DND-41 (cell line): ENCODE data around the gene LY86.
A peak's percentile ranks its signal among the peaks of the same experiment; 100 is the strongest.
"Not testable (repeated sequence)": the region's sequence is repeated elsewhere in the genome, so short reads cannot be mapped to it uniquely, and the experiment has no call there.

Source experiments
- ATAC-seq: fragments of 200-7000 bp; cut with Tn5 transposase; 3 replicates; pipeline ENCODE4 v1.9.1; 2021; ENCODE audit warnings: low read depth; ENCODE audit not compliant: insufficient read depth
- DNase-seq: peaks from one replicate; pipeline ENCODE4 v3.0.0-alpha.2; 2020
- H2AFZ ChIP-seq: 2 replicates; pipeline ENCODE4 v1.6.0; 2012; ENCODE audit warnings: low read depth, low read length
- H3K27ac ChIP-seq: 2 replicates; pipeline ENCODE4 v1.5.1; 2012; ENCODE audit warnings: low read length, inconsistent platforms
- H3K27me3 ChIP-seq: fragments of 200-600 bp; sonication (generic); 2 replicates; pipeline ENCODE4 v1.6.0; 2012; ENCODE audit warnings: low read length, mild to moderate bottlenecking, inconsistent platforms; ENCODE audit not compliant: insufficient read depth, poor library complexity
- H3K36me3 ChIP-seq: 2 replicates; pipeline ENCODE4 v1.5.1; 2012; ENCODE audit warnings: low read length, inconsistent platforms; ENCODE audit not compliant: insufficient read depth
- H3K4me1 ChIP-seq: 2 replicates; pipeline ENCODE4 v1.5.1; 2012; ENCODE audit warnings: mild to moderate bottlenecking, low read length; ENCODE audit not compliant: insufficient read depth
- H3K4me2 ChIP-seq: 2 replicates; pipeline ENCODE4 v1.6.0; 2012; ENCODE audit warnings: mild to moderate bottlenecking, moderate library complexity, low read length, inconsistent platforms; ENCODE audit not compliant: insufficient read depth
- H3K4me3 ChIP-seq, 2 experiments: fragments of 200-600 bp in 1 of 2; shearing (Covaris generic) in 1 of 2; 2 replicates each; pipeline ENCODE4 v1.5.1; 2012 to 2016; ENCODE audit warnings: inconsistent platforms in 2 of 2, low read length in 2 of 2, mild to moderate bottlenecking in 2 of 2, low read depth in 1 of 2, moderate library complexity in 1 of 2
- H3K79me2 ChIP-seq: 2 replicates; pipeline ENCODE4 v1.6.0; 2012; ENCODE audit warnings: low read length, inconsistent platforms; ENCODE audit not compliant: insufficient read depth
- H3K9ac ChIP-seq: 2 replicates; pipeline ENCODE4 v1.6.0; 2012; ENCODE audit warnings: low read depth, mild to moderate bottlenecking, inconsistent platforms, low read length, moderate library complexity
- H3K9me3 ChIP-seq: 2 replicates; pipeline ENCODE4 v1.5.1; 2012; ENCODE audit warnings: low read length, moderate library complexity, mild to moderate bottlenecking, inconsistent platforms; ENCODE audit not compliant: insufficient read depth, severe bottlenecking
- H4K20me1 ChIP-seq: 2 replicates; pipeline ENCODE4 v1.6.0; 2012; ENCODE audit warnings: low read length; ENCODE audit not compliant: insufficient read depth
- CTCF ChIP-seq: IDR thresholded peaks from 2 replicates; pipeline ENCODE4 v1.5.1; 2012; ENCODE audit warnings: borderline replicate concordance, low read length, moderate library complexity, mild to moderate bottlenecking; ENCODE audit not compliant: poor library complexity, severe bottlenecking; ENCODE audit errors: extremely low read depth
- EZH2 ChIP-seq: IDR thresholded peaks from 3 replicates; pipeline ENCODE4 v1.6.1; 2012; ENCODE audit warnings: borderline replicate concordance, low read depth, mild to moderate bottlenecking, moderate library complexity, low read length, inconsistent platforms; ENCODE audit not compliant: severe bottlenecking

LY86 gene

GRCh38 chr6:6665555-6666243 lies 77.2 kb downstream of the LY86 start:
- Histone ChIP-seq H3K79me2 (no peaks in the 10 kb centered on the region), H4K20me1 (no peaks in the 10 kb centered on the region), H3K9me3 (no peaks in the 10 kb centered on the region), H3K4me1 (peaks cover 11% of the 10 kb centered on the region), H2AFZ (no peak overlapping the region), H3K27me3 (no peaks in the 10 kb centered on the region), H3K36me3 (no peaks in the 10 kb centered on the region), H3K27ac (no peak overlapping the region), H3K9ac (no peak overlapping the region), H3K4me3 (no peak overlapping the region), H3K4me2 (no peak overlapping the region)
- DNase-seq (no peak), ATAC-seq (no peak)
- TF ChIP-seq EZH2 = no peak
- TF ChIP-seq CTCF = no peak

- H3K9ac ChIP-seq, H3K36me3 ChIP-seq, H4K20me1 ChIP-seq, H3K27me3 ChIP-seq, ATAC-seq, H3K4me3 ChIP-seq, H3K79me2 ChIP-seq, H3K9me3 ChIP-seq, H3K4me2 ChIP-seq, H3K27ac ChIP-seq, H3K4me1 ChIP-seq, H2AFZ ChIP-seq, DNase-seq: not testable (repeated sequence)
Measured at GRCh38 chr6:6670150-6670549, 81.6 kb downstream of the LY86 start.

DNA sequence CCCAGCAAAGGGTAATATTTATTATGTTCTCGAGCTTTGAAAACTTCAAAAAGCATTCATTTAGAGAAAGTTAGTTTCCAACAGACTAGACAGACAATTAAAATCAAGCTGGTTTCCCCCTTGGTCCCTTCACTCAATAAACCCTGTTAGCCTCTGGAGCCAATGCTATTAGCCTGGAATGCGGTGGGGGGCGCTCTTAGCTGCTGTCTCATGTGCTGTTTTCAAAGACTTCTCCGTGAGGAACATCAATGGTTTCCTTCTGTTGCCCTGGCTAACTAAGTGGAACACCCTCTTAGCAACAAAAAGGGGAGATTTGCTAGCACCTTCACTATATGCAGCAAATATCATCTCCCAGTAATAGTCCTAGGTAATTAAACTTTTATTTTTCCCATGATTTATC lies 86.4 kb downstream of the LY86 start:
- H3K9ac ChIP-seq = no peak overlapping the region

More for the DNA sequence above, 86.4 kb downstream of the LY86 start:
- H4K20me1 ChIP-seq = no peaks in the 10 kb centered on the region
- peaks cover 28% of the 10 kb centered on the region for H3K4me1 ChIP-seq
- no peak overlapping the region for H3K4me2 ChIP-seq
- no peak overlapping the region for H2AFZ ChIP-seq
- TF ChIP-seq EZH2 (no peak), CTCF (peak; percentile 14)
- no peaks in the 10 kb centered on the region for H3K27me3 ChIP-seq
- DNase-seq (no peak), ATAC-seq (no peak)
- H3K36me3 ChIP-seq = no peaks in the 10 kb centered on the region
- no peaks in the 10 kb centered on the region for H3K79me2 ChIP-seq
- H3K9me3 ChIP-seq = no peaks in the 10 kb centered on the region
- H3K4me3 ChIP-seq = no peak overlapping the region
- H3K27ac ChIP-seq = no peak overlapping the region
